Breast epithelium (tissue), 4 donors: ENCODE measurements around the gene HNRNPA1. TPM values are rescaled to one million over a fixed set of nuclear protein-coding genes. Genes with fewer than 3 reads are reported as not detected.

Source experiments
- DNase-seq, 2 donors: peaks; one replicate each; pipeline ENCODE4 v3.0.0-alpha.2; 2019; ENCODE audit warnings: low spot score in 2 of 2
- H3K27ac ChIP-seq, 2 donors: fragments of 200-600 bp; sonication (generic) in 1 of 2; one replicate each; pipeline ENCODE4 v1.5.1; 2016 to 2019; ENCODE audit warnings: mild to moderate bottlenecking in 1 of 2
- H3K27me3 ChIP-seq, 2 donors: fragments of 200-600 bp; sonication (generic) in 1 of 2; one replicate each; pipeline versions ENCODE4 v1.5.1 to v1.6.0; 2017 to 2019; ENCODE audit warnings: control low read depth in 1 of 2, mild to moderate bottlenecking in 1 of 2
- H3K36me3 ChIP-seq: fragments of 200-600 bp; one replicate; pipeline ENCODE4 v1.5.1; 2019
- H3K4me1 ChIP-seq, 2 donors: fragments of 200-600 bp; sonication (generic); one replicate each; pipeline ENCODE4 v1.5.1; 2016 to 2019; ENCODE audit warnings: control low read depth in 1 of 2
- H3K4me3 ChIP-seq, 3 donors: fragments of 200-600 bp; sonication (generic); 1 replicate in 2 of 3; 2 replicates in 1 of 3; pipeline ENCODE4 v1.5.1; 2016 to 2019; ENCODE audit warnings: mild to moderate bottlenecking in 3 of 3, moderate library complexity in 2 of 3
- H3K9me3 ChIP-seq, 2 donors: fragments of 200-600 bp; sonication (generic) in 1 of 2; one replicate each; pipeline ENCODE4 v1.5.1; 2016 to 2019; ENCODE audit warnings: control low read depth in 1 of 2
- POLR2A ChIP-seq: fragments of 450-650 bp; IDR thresholded peaks from one replicate; pipeline ENCODE4 v1.6.1; 2016; ENCODE audit warnings: antibody characterized with exemption, mild to moderate bottlenecking, moderate library complexity
- POLR2AphosphoS5 ChIP-seq, 3 donors: sonication (generic); formaldehyde crosslinking; IDR thresholded peaks; one replicate each; pipeline ENCODE4 v1.6.1; 2017; ENCODE audit warnings: antibody characterized with exemption in 3 of 3
- intact Hi-C: fragments of 100-400 bp; cut with DNase I; formaldehyde crosslinking; loops from one replicate; pipeline ENCODE4 v1.15.1; 2023; ENCODE audit warnings: low total_unique reads
- total RNA-seq, 3 donors: library from RNA; depleted of rRNA; stranded (reverse); fragments of >200 nt; gene quantifications; one replicate each; pipeline ENCODE4 v1.1.0, GENCODE V29; 2016
- TF ChIP-seq, protein P1 (sequence below), 3 donors: fragments of 450-650 bp; IDR thresholded peaks; one replicate each; pipeline ENCODE4 v1.5.1; 2016 to 2017; ENCODE audit warnings: antibody characterized with exemption in 3 of 3, mild to moderate bottlenecking in 3 of 3, moderate library complexity in 3 of 3

HNRNPA1 gene
- total RNA-seq, 3 donors from 2014 or later: 387 to 571 (median 477) TPM

DNA sequence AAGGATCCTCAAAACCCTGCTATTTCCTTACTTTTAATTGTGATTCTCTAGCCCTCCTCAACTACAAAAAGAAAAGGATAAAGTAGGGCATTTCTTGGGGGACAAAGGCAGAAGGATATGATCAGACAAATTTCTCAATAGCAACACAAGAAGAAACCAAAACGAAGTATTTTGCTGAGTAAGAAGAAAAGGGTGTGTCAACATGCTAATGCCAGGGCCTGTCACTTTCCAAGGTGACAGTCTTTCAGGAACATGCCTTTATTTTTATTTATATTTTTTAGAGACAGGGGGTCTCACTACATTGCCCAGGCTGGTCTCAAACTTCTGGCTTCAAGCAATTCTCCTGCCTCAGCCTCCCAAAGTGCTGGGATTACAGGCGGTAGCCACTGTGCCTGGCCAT lies 40.4 kb upstream of the HNRNPA1 start:
- Histone ChIP-seq H3K4me1 (no peaks in the 10 kb centered on the region), H3K27me3 (no peaks in the 10 kb centered on the region), H3K4me3 (no peak overlapping the region), H3K36me3 (peaks cover 5% of the 10 kb centered on the region), H3K9me3 (no peaks in the 10 kb centered on the region), H3K27ac (no peak overlapping the region)
- TF ChIP-seq POLR2AphosphoS5 (IDR thresholded peaks at IDR 0.05): no peak
- TF ChIP-seq, protein P1, sequence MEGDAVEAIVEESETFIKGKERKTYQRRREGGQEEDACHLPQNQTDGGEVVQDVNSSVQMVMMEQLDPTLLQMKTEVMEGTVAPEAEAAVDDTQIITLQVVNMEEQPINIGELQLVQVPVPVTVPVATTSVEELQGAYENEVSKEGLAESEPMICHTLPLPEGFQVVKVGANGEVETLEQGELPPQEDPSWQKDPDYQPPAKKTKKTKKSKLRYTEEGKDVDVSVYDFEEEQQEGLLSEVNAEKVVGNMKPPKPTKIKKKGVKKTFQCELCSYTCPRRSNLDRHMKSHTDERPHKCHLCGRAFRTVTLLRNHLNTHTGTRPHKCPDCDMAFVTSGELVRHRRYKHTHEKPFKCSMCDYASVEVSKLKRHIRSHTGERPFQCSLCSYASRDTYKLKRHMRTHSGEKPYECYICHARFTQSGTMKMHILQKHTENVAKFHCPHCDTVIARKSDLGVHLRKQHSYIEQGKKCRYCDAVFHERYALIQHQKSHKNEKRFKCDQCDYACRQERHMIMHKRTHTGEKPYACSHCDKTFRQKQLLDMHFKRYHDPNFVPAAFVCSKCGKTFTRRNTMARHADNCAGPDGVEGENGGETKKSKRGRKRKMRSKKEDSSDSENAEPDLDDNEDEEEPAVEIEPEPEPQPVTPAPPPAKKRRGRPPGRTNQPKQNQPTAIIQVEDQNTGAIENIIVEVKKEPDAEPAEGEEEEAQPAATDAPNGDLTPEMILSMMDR (IDR thresholded peaks at IDR 0.05): no peak
- TF ChIP-seq POLR2A: no peak
- DNase-seq: no peak
- intact Hi-C loops: no loop called here

- H3K4me1 ChIP-seq: no peaks in the 10 kb centered on the region
- no peaks in the 10 kb centered on the region for H3K27me3 ChIP-seq
- DNase-seq: no peak
- TF ChIP-seq, protein P1 (IDR thresholded peaks at IDR 0.05): no peak
- no peak for TF ChIP-seq POLR2AphosphoS5 (IDR thresholded peaks at IDR 0.05)
- TF ChIP-seq POLR2A: no peak
- intact Hi-C loops: no loop called here
- no peak overlapping the region for H3K27ac ChIP-seq
- H3K4me3 ChIP-seq: no peak overlapping the region
- peaks cover 5% of the 10 kb centered on the region for H3K36me3 ChIP-seq
- H3K9me3 ChIP-seq: no peaks in the 10 kb centered on the region
Measured at GRCh38 chr12:54240971-54241588, 39.4 kb upstream of the HNRNPA1 start.

DNA sequence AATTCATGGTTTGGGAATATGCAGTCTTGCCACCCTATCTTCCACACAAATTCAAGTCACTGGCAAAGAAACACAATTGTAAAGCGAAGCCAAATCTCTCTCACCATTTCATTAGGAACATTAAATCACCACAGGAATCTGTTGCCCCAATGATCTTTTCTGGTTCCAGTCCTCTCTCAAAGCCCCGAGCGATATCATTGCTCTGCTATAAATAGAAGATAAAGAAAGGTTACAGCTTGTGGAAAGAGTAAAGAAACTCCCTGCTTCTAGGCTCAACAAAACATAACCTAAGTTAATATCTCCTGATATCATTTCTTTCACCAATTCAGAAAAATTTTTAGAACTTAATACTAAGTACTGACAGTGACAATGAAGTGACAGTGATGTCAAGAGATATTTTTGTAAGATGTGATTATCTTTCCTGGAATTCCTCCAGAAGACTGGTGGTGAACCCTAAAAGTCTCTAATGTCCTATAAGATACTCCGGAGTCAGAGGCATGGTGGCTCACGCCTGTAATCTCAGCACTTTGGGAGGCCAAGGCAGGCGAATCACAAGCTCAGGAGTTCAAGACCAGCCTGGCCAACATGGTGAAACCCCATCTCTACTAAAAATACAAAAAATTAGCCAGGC lies 34.4 kb upstream of the HNRNPA1 start:
- Histone ChIP-seq H3K4me3 (no peak overlapping the region), H3K36me3 (peaks cover 5% of the 10 kb centered on the region), H3K4me1 (no peaks in the 10 kb centered on the region), H3K27ac (no peak overlapping the region), H3K27me3 (no peaks in the 10 kb centered on the region), H3K9me3 (no peaks in the 10 kb centered on the region)
- no peak for DNase-seq
- intact Hi-C loops: no loop called here
- TF ChIP-seq, protein P1 (IDR thresholded peaks at IDR 0.05): no peak
- TF ChIP-seq POLR2AphosphoS5 (IDR thresholded peaks at IDR 0.05): no peak
- TF ChIP-seq POLR2A: no peak

DNA sequence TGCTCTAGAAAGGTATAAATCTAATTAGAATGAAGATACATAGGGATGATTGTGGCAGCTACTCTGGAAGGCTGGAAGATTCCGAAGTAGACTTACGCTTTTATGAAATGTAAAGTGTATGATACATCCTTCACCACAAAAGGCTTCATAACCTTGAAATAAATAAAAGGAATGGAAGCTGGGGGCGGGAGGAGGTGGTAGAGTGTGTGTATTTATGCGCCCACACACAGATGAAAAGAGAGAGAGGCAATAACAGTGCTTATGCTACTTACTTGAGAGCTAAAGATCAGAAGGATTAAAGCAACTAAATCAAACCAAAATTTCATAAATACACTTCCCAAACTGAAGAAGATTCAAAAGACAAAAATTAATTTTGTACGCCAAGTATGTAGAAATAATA lies 31.0 kb upstream of the HNRNPA1 start:
- Histone ChIP-seq H3K9me3 (no peaks in the 10 kb centered on the region), H3K27ac (no peak overlapping the region), H3K27me3 (no peaks in the 10 kb centered on the region), H3K36me3 (no peaks in the 10 kb centered on the region), H3K4me3 (no peak overlapping the region), H3K4me1 (no peaks in the 10 kb centered on the region)
- intact Hi-C loops: no loop called here
- no peak for DNase-seq
- no peak for TF ChIP-seq POLR2A
- no peak for TF ChIP-seq POLR2AphosphoS5 (IDR thresholded peaks at IDR 0.05)
- TF ChIP-seq, protein P1 (IDR thresholded peaks at IDR 0.05): no peak

DNA sequence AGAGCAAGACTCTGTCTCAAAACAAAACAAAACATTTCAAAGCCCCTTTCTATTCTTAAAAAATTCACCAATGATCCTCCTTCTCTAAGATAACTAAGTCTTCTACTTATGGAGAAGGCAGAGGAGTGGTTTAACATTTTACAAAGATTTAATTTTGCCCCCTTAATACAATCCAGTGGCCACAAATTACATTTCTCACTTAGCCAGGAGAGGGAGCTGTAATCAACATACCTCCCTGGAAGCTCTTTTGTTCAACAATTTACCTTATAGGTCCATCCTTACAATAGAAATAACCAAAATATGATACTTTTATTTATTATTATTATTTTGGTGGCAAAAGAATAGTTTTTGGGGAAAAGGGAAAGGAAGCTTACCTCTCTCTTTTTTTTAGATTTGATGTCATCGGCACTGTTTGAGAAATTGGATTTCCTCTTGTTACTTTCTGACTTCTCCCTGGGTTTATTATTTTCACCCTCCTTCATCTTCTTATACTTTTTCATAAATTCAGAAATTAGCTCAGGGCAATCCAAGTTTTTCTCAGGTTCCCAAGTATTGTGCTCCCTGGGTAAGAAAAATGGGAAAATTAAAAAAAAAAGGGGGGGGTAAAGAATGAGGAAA lies 28.8 kb upstream of the HNRNPA1 start:
- H3K4me1 ChIP-seq: no peaks in the 10 kb centered on the region
- intact Hi-C loops: no loop called here
- H3K36me3 ChIP-seq: no peaks in the 10 kb centered on the region

More for the DNA sequence above, 28.8 kb upstream of the HNRNPA1 start:
- DNase-seq: no peak
- no peak overlapping the region for H3K4me3 ChIP-seq
- no peak for TF ChIP-seq POLR2A
- no peak for TF ChIP-seq POLR2AphosphoS5 (IDR thresholded peaks at IDR 0.05)
- TF ChIP-seq, protein P1 (IDR thresholded peaks at IDR 0.05): peak in 2 of 3 donors; percentile 53 to 65
- no peaks in the 10 kb centered on the region for H3K9me3 ChIP-seq
- H3K27ac ChIP-seq: no peak overlapping the region
- H3K27me3 ChIP-seq: no peaks in the 10 kb centered on the region
